MM.1S (cell line): Measurements from ENCODE around the gene TMEM132D.

ENCODE experiments used
- DNase-seq: peaks from one replicate; pipeline ENCODE4 v3.0.0-alpha.2; 2015
- H2AFZ ChIP-seq: fragments of 300-600 bp; sonication (generic); 2 replicates; pipeline ENCODE4 v1.6.0; 2016; ENCODE audit warnings: antibody characterized with exemption, low read length
- H3F3A ChIP-seq: fragments of 300-600 bp; sonication (generic); 2 replicates; pipeline ENCODE4 v1.6.1; 2016; ENCODE audit warnings: mild to moderate bottlenecking, antibody characterized with exemption, low read length, moderate library complexity, mixed read lengths; ENCODE audit not compliant: insufficient read depth
- H3K27ac ChIP-seq: fragments of 300-600 bp; sonication (generic); 2 replicates; pipeline ENCODE4 v1.5.1; 2016; ENCODE audit warnings: mild to moderate bottlenecking, low read length
- H3K27me3 ChIP-seq: fragments of 300-600 bp; sonication (generic); replicated peaks from 2 replicates; pipeline ENCODE4 v1.6.0; 2016; ENCODE audit warnings: low read length; ENCODE audit not compliant: insufficient read depth
- H3K36me3 ChIP-seq: fragments of 300-600 bp; sonication (generic); replicated peaks from 2 replicates; pipeline ENCODE4 v1.6.1; 2016; ENCODE audit warnings: mild to moderate bottlenecking, low read length, mixed read lengths; ENCODE audit not compliant: insufficient read depth
- H3K4me1 ChIP-seq: fragments of 300-600 bp; sonication (generic); 2 replicates; pipeline ENCODE4 v1.6.1; 2016; ENCODE audit warnings: low read length, mixed read lengths
- H3K4me2 ChIP-seq: fragments of 300-600 bp; sonication (generic); 2 replicates; pipeline ENCODE4 v1.6.0; 2016; ENCODE audit warnings: low read depth, low read length
- H3K4me3 ChIP-seq: fragments of 300-600 bp; sonication (generic); 2 replicates; pipeline ENCODE4 v1.5.1; 2016; ENCODE audit warnings: low read length, mixed read lengths
- H3K79me2 ChIP-seq: fragments of 300-600 bp; sonication (generic); 2 replicates; pipeline ENCODE4 v1.6.1; 2016; ENCODE audit warnings: mixed run types, low read length, mixed read lengths
- H3K9ac ChIP-seq: fragments of 300-600 bp; sonication (generic); 2 replicates; pipeline ENCODE4 v1.6.1; 2016; ENCODE audit warnings: low read length, mixed read lengths
- H3K9me2 ChIP-seq: fragments of 300-600 bp; sonication (generic); replicated peaks from 2 replicates; pipeline ENCODE4 v1.6.1; 2016; ENCODE audit warnings: mild to moderate bottlenecking, low read length, mixed read lengths; ENCODE audit not compliant: insufficient read depth
- H3K9me3 ChIP-seq: fragments of 300-600 bp; sonication (generic); replicated peaks from 2 replicates; pipeline ENCODE4 v1.6.1; 2016; ENCODE audit warnings: mild to moderate bottlenecking, low read length, mixed read lengths; ENCODE audit not compliant: insufficient read depth
- H4K20me1 ChIP-seq: fragments of 300-600 bp; sonication (generic); 2 replicates; pipeline ENCODE4 v1.6.1; 2016; ENCODE audit warnings: mild to moderate bottlenecking, low read length, moderate library complexity, mixed read lengths; ENCODE audit not compliant: insufficient read depth
- EZH2 ChIP-seq: fragments of 300-600 bp; sonication (generic); optimal IDR thresholded peaks from 2 replicates; pipeline ENCODE3; 2017; ENCODE audit warnings: low read depth, mild to moderate bottlenecking, antibody characterized with exemption, low read length, mixed read lengths
- EZH2phosphoT487 ChIP-seq: fragments of 300-600 bp; sonication (generic); IDR thresholded peaks from 2 replicates; pipeline ENCODE4 v1.6.1; 2018; ENCODE audit warnings: antibody characterized with exemption, low read length
- TF ChIP-seq, protein P1 (sequence below): fragments of 300-600 bp; sonication (generic); IDR thresholded peaks from 2 replicates; pipeline ENCODE4 v1.5.1; 2016; ENCODE audit warnings: antibody characterized with exemption, low read length, mixed read lengths

TMEM132D gene

DNA sequence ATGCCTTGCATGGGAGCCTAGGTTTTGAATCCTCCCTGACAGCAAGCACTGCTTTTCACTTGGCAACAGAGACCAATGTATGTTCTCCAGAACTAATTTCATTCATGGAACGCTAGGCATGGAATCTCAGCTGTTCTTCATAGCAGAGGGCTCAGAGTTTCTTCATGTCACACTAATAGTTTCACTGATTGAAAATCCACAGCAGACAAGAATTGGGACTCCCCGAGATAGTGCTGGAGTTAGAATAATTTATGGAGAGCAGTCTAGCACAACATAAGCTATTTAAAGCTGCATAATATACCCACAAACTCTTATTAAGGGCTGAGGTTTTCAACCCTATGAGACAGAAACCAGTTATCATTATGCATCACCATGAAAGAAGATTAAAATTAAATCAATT lies 342.5 kb downstream of the TMEM132D start:
- Histone ChIP-seq H3K36me3 (no peaks in the 10 kb centered on the region), H3K9ac (no peak overlapping the region), H3K4me2 (no peak overlapping the region), H3K27ac (no peak overlapping the region), H3K4me1 (peaks cover 17% of the 10 kb centered on the region), H3K9me3 (no peaks in the 10 kb centered on the region), H3F3A (0 out of 2 replicates have a peak, but pooled peaks cover 5% of the 10 kb centered on the region), H2AFZ (no peak overlapping the region), H4K20me1 (no peaks in the 10 kb centered on the region), H3K4me3 (no peak overlapping the region), H3K79me2 (no peaks in the 10 kb centered on the region), H3K9me2 (no peaks in the 10 kb centered on the region), H3K27me3 (no peaks in the 10 kb centered on the region)
- TF ChIP-seq EZH2phosphoT487 (no peak), EZH2 (no peak)
- TF ChIP-seq, protein P1, sequence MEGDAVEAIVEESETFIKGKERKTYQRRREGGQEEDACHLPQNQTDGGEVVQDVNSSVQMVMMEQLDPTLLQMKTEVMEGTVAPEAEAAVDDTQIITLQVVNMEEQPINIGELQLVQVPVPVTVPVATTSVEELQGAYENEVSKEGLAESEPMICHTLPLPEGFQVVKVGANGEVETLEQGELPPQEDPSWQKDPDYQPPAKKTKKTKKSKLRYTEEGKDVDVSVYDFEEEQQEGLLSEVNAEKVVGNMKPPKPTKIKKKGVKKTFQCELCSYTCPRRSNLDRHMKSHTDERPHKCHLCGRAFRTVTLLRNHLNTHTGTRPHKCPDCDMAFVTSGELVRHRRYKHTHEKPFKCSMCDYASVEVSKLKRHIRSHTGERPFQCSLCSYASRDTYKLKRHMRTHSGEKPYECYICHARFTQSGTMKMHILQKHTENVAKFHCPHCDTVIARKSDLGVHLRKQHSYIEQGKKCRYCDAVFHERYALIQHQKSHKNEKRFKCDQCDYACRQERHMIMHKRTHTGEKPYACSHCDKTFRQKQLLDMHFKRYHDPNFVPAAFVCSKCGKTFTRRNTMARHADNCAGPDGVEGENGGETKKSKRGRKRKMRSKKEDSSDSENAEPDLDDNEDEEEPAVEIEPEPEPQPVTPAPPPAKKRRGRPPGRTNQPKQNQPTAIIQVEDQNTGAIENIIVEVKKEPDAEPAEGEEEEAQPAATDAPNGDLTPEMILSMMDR = no peak
- no peak for DNase-seq

DNA sequence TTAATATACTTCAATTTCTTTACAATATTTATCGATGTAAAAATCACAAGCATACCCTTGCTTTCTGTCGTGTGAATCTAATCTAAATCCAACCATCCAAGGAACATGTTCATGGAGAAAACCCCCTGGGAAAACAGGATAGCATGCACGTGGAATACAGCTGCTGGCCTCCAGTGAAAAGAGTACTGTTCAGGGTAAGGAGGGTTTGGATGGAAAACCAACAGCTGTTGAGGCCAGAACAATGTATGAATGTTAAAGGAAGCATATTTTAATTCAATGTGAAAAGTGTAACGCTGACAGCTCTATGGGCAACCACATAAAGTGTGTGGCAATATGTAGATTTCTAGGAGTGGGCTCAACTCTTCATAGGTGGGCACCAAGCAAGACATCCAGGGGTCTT lies 344.0 kb downstream of the TMEM132D start:
- Histone ChIP-seq H3K27me3 (no peaks in the 10 kb centered on the region), H3K79me2 (no peaks in the 10 kb centered on the region), H3K9ac (no peak overlapping the region), H3K4me3 (no peak overlapping the region), H3K9me2 (no peaks in the 10 kb centered on the region), H2AFZ (no peak overlapping the region), H3F3A (0 out of 2 replicates have a peak, but pooled peaks cover 5% of the 10 kb centered on the region), H3K4me1 (peaks cover 16% of the 10 kb centered on the region), H3K27ac (no peak overlapping the region), H4K20me1 (no peaks in the 10 kb centered on the region), H3K36me3 (no peaks in the 10 kb centered on the region), H3K4me2 (no peak overlapping the region), H3K9me3 (no peaks in the 10 kb centered on the region)
- DNase-seq = no peak
- no peak for TF ChIP-seq EZH2phosphoT487
- TF ChIP-seq, protein P1 = no peak
- no peak for TF ChIP-seq EZH2

DNA sequence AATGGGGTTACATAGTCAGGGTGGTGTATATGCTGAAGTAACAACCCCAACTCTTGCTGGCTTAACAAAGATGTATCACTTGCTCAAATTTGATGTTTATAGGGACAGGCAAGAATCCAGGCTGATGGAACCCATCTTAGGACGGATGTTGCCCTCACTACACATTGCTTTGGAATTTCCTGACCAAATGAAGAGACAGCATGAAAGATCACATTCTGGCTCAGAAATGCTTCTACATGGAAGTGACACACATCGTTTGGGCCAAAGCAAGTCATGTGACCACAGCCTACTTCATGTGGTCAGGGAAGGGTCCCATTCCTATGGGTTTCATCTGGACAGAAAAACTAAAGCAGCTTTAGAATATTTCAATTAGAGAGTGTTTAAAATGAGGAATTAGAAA lies 345.8 kb downstream of the TMEM132D start:
- Histone ChIP-seq H3K4me3 (no peak overlapping the region), H3F3A (no peaks in the 10 kb centered on the region), H4K20me1 (no peaks in the 10 kb centered on the region), H3K9ac (no peak overlapping the region), H2AFZ (no peak overlapping the region), H3K9me3 (no peaks in the 10 kb centered on the region), H3K4me1 (0 out of 2 replicates have a peak, but pooled peaks cover 2% of the 10 kb centered on the region), H3K27me3 (no peaks in the 10 kb centered on the region), H3K27ac (no peak overlapping the region), H3K9me2 (no peaks in the 10 kb centered on the region), H3K79me2 (no peaks in the 10 kb centered on the region), H3K36me3 (no peaks in the 10 kb centered on the region), H3K4me2 (no peak overlapping the region)
- DNase-seq = no peak
- TF ChIP-seq EZH2 (no peak), EZH2phosphoT487 (no peak)
- TF ChIP-seq, protein P1 = no peak
